Activated naive CD4-positive, alpha-beta T cell treated with anti-CD3 and anti-CD28 coated beads, Interleukin-2, amount 50 U/mL, for 24 hours (primary cell): ENCODE data around the gene ZNF385B.

Experiments used
- H3K27ac Mint-ChIP-seq: one replicate; pipeline ENCODE4 v1.8.0; 2021; ENCODE audit warnings: mild to moderate bottlenecking, mixed read lengths
- H3K27me3 Mint-ChIP-seq: one replicate; pipeline ENCODE4 v1.8.0; 2021; ENCODE audit warnings: mixed read lengths
- H3K36me3 Mint-ChIP-seq: one replicate; pipeline ENCODE4 v1.8.0; 2021; ENCODE audit warnings: mixed read lengths
- H3K4me1 Mint-ChIP-seq: one replicate; pipeline ENCODE4 v1.8.0; 2021; ENCODE audit warnings: mixed read lengths
- H3K4me3 Mint-ChIP-seq: one replicate; pipeline ENCODE4 v1.8.0; 2021; ENCODE audit warnings: mild to moderate bottlenecking, mixed read lengths
- H3K9me3 Mint-ChIP-seq: one replicate; pipeline ENCODE4 v1.8.0; 2021; ENCODE audit warnings: mixed read lengths

The ZNF385B gene

GRCh38 chr2:179695486-179695885, 165.9 kb downstream of the ZNF385B start:
- Mint-ChIP-seq H3K4me3 (no peak overlapping the region), H3K27me3 (no peaks in the 10 kb centered on the region), H3K9me3 (no peaks in the 10 kb centered on the region), H3K4me1 (no peaks in the 10 kb centered on the region), H3K36me3 (no peaks in the 10 kb centered on the region), H3K27ac (no peak overlapping the region)

GRCh38 chr2:179694963-179695362, 166.4 kb downstream of the ZNF385B start:
- Mint-ChIP-seq H3K27me3 (no peaks in the 10 kb centered on the region), H3K4me1 (no peaks in the 10 kb centered on the region), H3K27ac (no peak overlapping the region), H3K4me3 (no peak overlapping the region), H3K9me3 (no peaks in the 10 kb centered on the region), H3K36me3 (no peaks in the 10 kb centered on the region)

GRCh38 chr2:179692610-179693009, 168.8 kb downstream of the ZNF385B start:
- H3K27ac Mint-ChIP-seq = no peak overlapping the region
- H3K9me3 Mint-ChIP-seq = no peaks in the 10 kb centered on the region
- no peaks in the 10 kb centered on the region for H3K4me1 Mint-ChIP-seq
- H3K27me3 Mint-ChIP-seq = no peaks in the 10 kb centered on the region
- H3K4me3 Mint-ChIP-seq = no peak overlapping the region
- no peaks in the 10 kb centered on the region for H3K36me3 Mint-ChIP-seq

- no peak overlapping the region for H3K27ac Mint-ChIP-seq
- no peaks in the 10 kb centered on the region for H3K4me1 Mint-ChIP-seq
- no peaks in the 10 kb centered on the region for H3K36me3 Mint-ChIP-seq
- H3K4me3 Mint-ChIP-seq = no peak overlapping the region
- no peaks in the 10 kb centered on the region for H3K27me3 Mint-ChIP-seq
- H3K9me3 Mint-ChIP-seq = no peaks in the 10 kb centered on the region
Observed at GRCh38 chr2:179692043-179692442, 169.4 kb downstream of the ZNF385B start.

- no peaks in the 10 kb centered on the region for H3K36me3 Mint-ChIP-seq
- no peak overlapping the region for H3K4me3 Mint-ChIP-seq
- H3K27me3 Mint-ChIP-seq = no peaks in the 10 kb centered on the region
- no peaks in the 10 kb centered on the region for H3K4me1 Mint-ChIP-seq
- H3K27ac Mint-ChIP-seq = no peak overlapping the region
- no peaks in the 10 kb centered on the region for H3K9me3 Mint-ChIP-seq
Observed at GRCh38 chr2:179691235-179691634, 170.2 kb downstream of the ZNF385B start.

GRCh38 chr2:179686718-179687342, 174.6 kb downstream of the ZNF385B start:
- no peak overlapping the region for H3K27ac Mint-ChIP-seq
- no peak overlapping the region for H3K4me3 Mint-ChIP-seq

GRCh38 chr2:179686069-179686468, 175.3 kb downstream of the ZNF385B start:
- Mint-ChIP-seq H3K27ac (no peak overlapping the region), H3K27me3 (no peaks in the 10 kb centered on the region), H3K4me3 (no peak overlapping the region), H3K9me3 (no peaks in the 10 kb centered on the region), H3K4me1 (no peaks in the 10 kb centered on the region), H3K36me3 (no peaks in the 10 kb centered on the region)

More at GRCh38 chr2:179686718-179687342, 174.6 kb downstream of the ZNF385B start:
- no peaks in the 10 kb centered on the region for H3K9me3 Mint-ChIP-seq
- no peaks in the 10 kb centered on the region for H3K27me3 Mint-ChIP-seq
- no peaks in the 10 kb centered on the region for H3K4me1 Mint-ChIP-seq
- no peaks in the 10 kb centered on the region for H3K36me3 Mint-ChIP-seq

- no peaks in the 10 kb centered on the region for H3K4me1 Mint-ChIP-seq
- H3K27me3 Mint-ChIP-seq = no peaks in the 10 kb centered on the region
- H3K36me3 Mint-ChIP-seq = no peaks in the 10 kb centered on the region
- no peak overlapping the region for H3K27ac Mint-ChIP-seq
- no peaks in the 10 kb centered on the region for H3K9me3 Mint-ChIP-seq
- no peak overlapping the region for H3K4me3 Mint-ChIP-seq
Observed at GRCh38 chr2:179685146-179685545, 176.3 kb downstream of the ZNF385B start.

GRCh38 chr2:179682756-179683155, 178.7 kb downstream of the ZNF385B start:
- Mint-ChIP-seq H3K4me1 (no peaks in the 10 kb centered on the region), H3K4me3 (no peak overlapping the region), H3K27ac (no peak overlapping the region), H3K9me3 (no peaks in the 10 kb centered on the region), H3K27me3 (no peaks in the 10 kb centered on the region), H3K36me3 (no peaks in the 10 kb centered on the region)

- Mint-ChIP-seq H3K4me1 (no peaks in the 10 kb centered on the region), H3K4me3 (no peak overlapping the region), H3K27ac (no peak overlapping the region), H3K27me3 (no peaks in the 10 kb centered on the region), H3K9me3 (no peaks in the 10 kb centered on the region), H3K36me3 (no peaks in the 10 kb centered on the region)
Observed at GRCh38 chr2:179677746-179678505, 183.5 kb downstream of the ZNF385B start.

- no peak overlapping the region for H3K27ac Mint-ChIP-seq
- peaks cover 3% of the 10 kb centered on the region for H3K9me3 Mint-ChIP-seq
- no peak overlapping the region for H3K4me3 Mint-ChIP-seq
- no peaks in the 10 kb centered on the region for H3K27me3 Mint-ChIP-seq
- H3K4me1 Mint-ChIP-seq = no peaks in the 10 kb centered on the region
- H3K36me3 Mint-ChIP-seq = no peaks in the 10 kb centered on the region
Observed at GRCh38 chr2:179677077-179677688, 184.2 kb downstream of the ZNF385B start.

- no peak overlapping the region for H3K4me3 Mint-ChIP-seq
- H3K27me3 Mint-ChIP-seq = no peaks in the 10 kb centered on the region
- H3K36me3 Mint-ChIP-seq = no peaks in the 10 kb centered on the region
- no peaks in the 10 kb centered on the region for H3K4me1 Mint-ChIP-seq
- peaks cover 4% of the 10 kb centered on the region for H3K9me3 Mint-ChIP-seq
- no peak overlapping the region for H3K27ac Mint-ChIP-seq
Observed at GRCh38 chr2:179675435-179675834, 186.0 kb downstream of the ZNF385B start.

- Mint-ChIP-seq H3K4me3 (no peak overlapping the region), H3K4me1 (no peaks in the 10 kb centered on the region), H3K27me3 (no peaks in the 10 kb centered on the region), H3K27ac (no peak overlapping the region), H3K36me3 (no peaks in the 10 kb centered on the region), H3K9me3 (peaks cover 4% of the 10 kb centered on the region)
Observed at GRCh38 chr2:179671043-179671981, 190.1 kb downstream of the ZNF385B start.

- H3K4me1 Mint-ChIP-seq = no peaks in the 10 kb centered on the region
- H3K27me3 Mint-ChIP-seq = no peaks in the 10 kb centered on the region
- H3K27ac Mint-ChIP-seq = no peak overlapping the region
- H3K4me3 Mint-ChIP-seq = no peak overlapping the region
- H3K9me3 Mint-ChIP-seq = peaks cover 4% of the 10 kb centered on the region
- H3K36me3 Mint-ChIP-seq = no peaks in the 10 kb centered on the region
Observed at GRCh38 chr2:179669196-179669595, 192.2 kb downstream of the ZNF385B start.

- H3K36me3 Mint-ChIP-seq = no peaks in the 10 kb centered on the region
- no peaks in the 10 kb centered on the region for H3K4me1 Mint-ChIP-seq
- peaks cover 1% of the 10 kb centered on the region for H3K27me3 Mint-ChIP-seq
- H3K27ac Mint-ChIP-seq = no peak overlapping the region
- no peaks in the 10 kb centered on the region for H3K9me3 Mint-ChIP-seq
- no peak overlapping the region for H3K4me3 Mint-ChIP-seq
Observed at GRCh38 chr2:179664972-179665812, 196.2 kb downstream of the ZNF385B start.
